Measurements from ENCODE around the gene MAML2. TPM values are rescaled to one million over a fixed set of nuclear protein-coding genes. Genes with fewer than 3 reads are reported as not detected.
A peak's percentile ranks its signal among the peaks of the same experiment; 100 is the strongest.

The MAML2 gene
- polyA plus RNA-seq, 1 of the 3 experiments (the other 2 are of a cell fraction), result 20.1 TPM

- POLR2A ChIA-PET, result no interaction called here
- 16% methylated on average over 2 of the region's 2 CpGs for WGBS (ENCODE audit: low lambda C conversion rate)
- no peak overlapping the region for H3K4me3 ChIP-seq (ENCODE audit: low read depth in 2 of 2, low read length in 1 of 2)
Observed at GRCh38 chr11:96188243-96189006, 154.6 kb downstream of the MAML2 start.

GRCh38 chr11:96187822-96188221 is 155.2 kb downstream of the MAML2 start:
- H3K27ac ChIP-seq (ENCODE audit: low read depth in 2 of 2, low read length in 1 of 2), result peak overlapping the region; percentile 83 to 97; a peak in 3 of 4 replicates
- no peak overlapping the region for H2AFZ ChIP-seq (ENCODE audit: low read depth)
- peaks cover 37% of the 10 kb centered on the region for H3F3A ChIP-seq (replicated peaks; ENCODE audit: insufficient read depth)
- POLR2A ChIA-PET, result no interaction called here
- no peak overlapping the region for H3K4me3 ChIP-seq (ENCODE audit: low read depth in 2 of 2, low read length in 1 of 2)
- peak overlapping the region; percentile 54 for H3K4me2 ChIP-seq
- H3K36me3 ChIP-seq (replicated peaks in 1 of 2; ENCODE audit: control insufficient read depth in 1 of 2, insufficient read depth in 2 of 2, low read length in 1 of 2), result peaks cover 0 to 3% of the 10 kb centered on the region in 2 experiments
- no peak for DNase-seq
- WGBS (ENCODE audit: low lambda C conversion rate), result 33% methylated on average over 3 of the region's 3 CpGs
- no peaks in the 10 kb centered on the region for H3K9me3 ChIP-seq
- peaks cover 2 to 44% of the 10 kb centered on the region in 2 experiments for H3K4me1 ChIP-seq (ENCODE audit: control insufficient read depth in 1 of 2, insufficient read depth in 2 of 2, low read depth in 1 of 2, low read length in 1 of 2)
- CTCF ChIA-PET, result no interaction called here
- H3K27me3 ChIP-seq (ENCODE audit: insufficient read depth), result no peaks in the 10 kb centered on the region
- H3K9me2 ChIP-seq, result no peaks in the 10 kb centered on the region
- H4K20me1 ChIP-seq (ENCODE audit: insufficient read depth), result no peaks in the 10 kb centered on the region
- peaks cover 67% of the 10 kb centered on the region for H3K79me2 ChIP-seq (ENCODE audit: insufficient read depth)
- H3K9ac ChIP-seq, result peak overlapping the region; percentile 66; the same call in 1 of the 2 replicates
- TF ChIP-seq YY1 (IDR thresholded peaks at IDR 0.05; ENCODE audit: low read depth) (no peak), USF1 (IDR thresholded peaks at IDR 0.05; ENCODE audit: borderline replicate concordance, low read depth) (no peak), GABPA (IDR thresholded peaks at IDR 0.05; ENCODE audit: low read depth) (no peak), MXI1 (IDR thresholded peaks at IDR 0.05; ENCODE audit: low read depth, low read length) (no peak), RCOR1 (IDR thresholded peaks at IDR 0.05; ENCODE audit: low read length) (no peak), FOSL2 (IDR thresholded peaks at IDR 0.05; ENCODE audit: borderline replicate concordance, low read depth) (peak; percentile 85), EP300 (IDR thresholded peaks at IDR 0.05; ENCODE audit: borderline replicate concordance in 1 of 2, low read depth in 1 of 2, low read length in 1 of 2) (peak in 1 of 2 experiments; percentile 52; a peak in 1 of 4 replicates), EZH2phosphoT487 (IDR thresholded peaks at IDR 0.05; ENCODE audit: borderline replicate concordance, low read depth) (no peak), TCF12 (IDR thresholded peaks at IDR 0.05) (peak; percentile 76), SMC3 (IDR thresholded peaks at IDR 0.05; ENCODE audit: low read depth, low read length) (no peak), TAF1 (IDR thresholded peaks at IDR 0.05; ENCODE audit: borderline replicate concordance, low read depth, low read length) (peak; percentile 37; the same call in 1 of the 2 replicates), REST (IDR thresholded peaks at IDR 0.05; ENCODE audit: low read depth, low read length) (no peak)

More at GRCh38 chr11:96188243-96189006, 154.6 kb downstream of the MAML2 start:
- TF ChIP-seq CTCF (IDR thresholded peaks at IDR 0.05) (no peak), FOSL2 (IDR thresholded peaks at IDR 0.05; ENCODE audit: borderline replicate concordance, low read depth) (0 out of 2 replicates have a peak, but pooled peaks have one; percentile 29), FOXJ3 (CRISPR knock-in tag; IDR thresholded peaks at IDR 0.05) (no peak), MAX (IDR thresholded peaks at IDR 0.05; ENCODE audit: low read depth) (peak; percentile 18; the same call in 1 of the 2 replicates), SIN3A (IDR thresholded peaks at IDR 0.05; ENCODE audit: borderline replicate concordance, low read depth, low read length) (no peak), YY1 (IDR thresholded peaks at IDR 0.05; ENCODE audit: low read depth) (no peak), RXRA (IDR thresholded peaks at IDR 0.05; ENCODE audit: borderline replicate concordance, low read depth) (0 out of 2 replicates have a peak, but pooled peaks have one; percentile 3)
- Histone ChIP-seq H3K79me2 (ENCODE audit: insufficient read depth) (peaks cover 71% of the 10 kb centered on the region), H3K4me2 (peak overlapping the region; percentile 54), H3K27me3 (ENCODE audit: insufficient read depth) (no peaks in the 10 kb centered on the region), H3K27ac (ENCODE audit: low read depth in 2 of 2, low read length in 1 of 2) (peak overlapping the region; percentile 83 to 97), H3K9ac (peak overlapping the region; percentile 66), H3K4me1 (ENCODE audit: control insufficient read depth in 1 of 2, insufficient read depth in 2 of 2, low read depth in 1 of 2, low read length in 1 of 2) (peaks cover 2 to 44% of the 10 kb centered on the region in 2 experiments), H3K36me3 (replicated peaks in 1 of 2; ENCODE audit: control insufficient read depth in 1 of 2, insufficient read depth in 2 of 2, low read length in 1 of 2) (peaks cover 0 to 3% of the 10 kb centered on the region in 2 experiments), H4K20me1 (ENCODE audit: insufficient read depth) (no peaks in the 10 kb centered on the region), H2AFZ (ENCODE audit: low read depth) (no peak overlapping the region), H3F3A (replicated peaks; ENCODE audit: insufficient read depth) (peaks cover 37% of the 10 kb centered on the region), H3K9me2 (no peaks in the 10 kb centered on the region), H3K9me3 (no peaks in the 10 kb centered on the region)
- CTCF ChIA-PET, result no interaction called here
- no peak for DNase-seq

All from SK-N-SH (cell line).